HepG2 (cell line): ENCODE data around the gene MIEF1. TPM values are rescaled to one million over a fixed set of nuclear protein-coding genes. Genes with fewer than 3 reads are reported as not detected.

Experiments
- ATF7-NPFF ChIP-seq: sonication (generic); formaldehyde crosslinking; IDR thresholded peaks from 2 replicates; pipeline ENCODE4 v1.8.1; 2023; ENCODE audit warnings: mild to moderate bottlenecking, low read depth, missing genetic modification reagents, moderate library complexity
- CC2D1A ChIP-seq: sonication (generic); formaldehyde crosslinking; IDR thresholded peaks from 2 replicates; pipeline ENCODE4 v1.8.1; 2023; ENCODE audit warnings: mild to moderate bottlenecking, missing genetic modification reagents
- ELF1 ChIP-seq: sonication (generic); formaldehyde crosslinking; IDR thresholded peaks from 2 replicates; pipeline ENCODE4 v1.4.0; 2020; ENCODE audit warnings: missing genetic modification reagents
- FOSL2 ChIP-seq: sonication (generic); formaldehyde crosslinking; IDR thresholded peaks from 2 replicates; pipeline ENCODE4 v1.4.0; 2020; ENCODE audit warnings: missing genetic modification reagents
- FOXA1 ChIP-seq, 2 experiments: fragments of 450-650 bp in 1 of 2; sonication (generic) in 1 of 2; formaldehyde crosslinking in 1 of 2; IDR thresholded peaks; 2 replicates each; pipeline versions ENCODE4 v1.4.0 to v1.6.1; 2016 to 2020; ENCODE audit warnings: missing genetic modification reagents in 1 of 2
- FOXJ3 ChIP-seq: sonication (generic); formaldehyde crosslinking; IDR thresholded peaks from 2 replicates; pipeline ENCODE4 v1.4.0; 2020; ENCODE audit warnings: missing genetic modification reagents, mild to moderate bottlenecking, borderline replicate concordance
- HMGA1 ChIP-seq: sonication (generic); formaldehyde crosslinking; conservative IDR thresholded peaks from 2 replicates; pipeline ENCODE4 v1.4.0; 2020; ENCODE audit warnings: missing genetic modification reagents
- HNF4A ChIP-seq: sonication (generic); formaldehyde crosslinking; IDR thresholded peaks from 2 replicates; pipeline ENCODE4 v1.4.0; 2020; ENCODE audit warnings: missing genetic modification reagents
- KLF11 ChIP-seq: IDR thresholded peaks from 2 replicates; pipeline ENCODE4 v1.6.1; 2016; ENCODE audit warnings: missing compliant biosample characterization
- MTA3 ChIP-seq: sonication (generic); formaldehyde crosslinking; IDR thresholded peaks from 2 replicates; pipeline ENCODE4 v1.4.0; 2020; ENCODE audit warnings: missing genetic modification reagents
- MXD3 ChIP-seq: IDR thresholded peaks from 2 replicates; pipeline ENCODE4 v1.6.1; 2016; ENCODE audit warnings: mild to moderate bottlenecking, missing biosample characterization, missing genetic modification reagents
- NFE2L1 ChIP-seq: sonication (generic); formaldehyde crosslinking; IDR thresholded peaks from 2 replicates; pipeline ENCODE4 v1.4.0; 2020; ENCODE audit warnings: missing genetic modification reagents, mild to moderate bottlenecking, borderline replicate concordance
- PAWR ChIP-seq: sonication (generic); formaldehyde crosslinking; IDR thresholded peaks from 2 replicates; pipeline ENCODE4 v1.4.0; 2020; ENCODE audit warnings: missing genetic modification reagents, mild to moderate bottlenecking, borderline replicate concordance
- REPIN1 ChIP-seq: sonication (generic); formaldehyde crosslinking; IDR thresholded peaks from 2 replicates; pipeline ENCODE4 v1.8.0; 2022; ENCODE audit warnings: missing genetic modification reagents, low read depth, mild to moderate bottlenecking, borderline replicate concordance
- RFX3 ChIP-seq: IDR thresholded peaks from 2 replicates; pipeline ENCODE4 v1.6.1; 2016; ENCODE audit warnings: missing biosample characterization, missing genetic modification reagents
- ZBTB14 ChIP-seq: sonication (generic); formaldehyde crosslinking; IDR thresholded peaks from 2 replicates; pipeline ENCODE4 v1.4.0; 2020; ENCODE audit warnings: missing genetic modification reagents
- ZBTB3 ChIP-seq: sonication (generic); formaldehyde crosslinking; IDR thresholded peaks from 2 replicates; pipeline ENCODE4 v1.4.0; 2020; ENCODE audit warnings: low read depth, mild to moderate bottlenecking, moderate library complexity, missing genetic modification reagents, borderline replicate concordance
- ZNF274 ChIP-seq: sonication (generic); formaldehyde crosslinking; IDR thresholded peaks from 2 replicates; pipeline ENCODE4 v1.5.1; 2020; ENCODE audit warnings: mild to moderate bottlenecking, missing genetic modification reagents
- ZNF280D ChIP-seq: sonication (generic); formaldehyde crosslinking; IDR thresholded peaks from 2 replicates; pipeline ENCODE4 v1.5.1; 2020; ENCODE audit warnings: mild to moderate bottlenecking, missing genetic modification reagents
- ZNF281 ChIP-seq: sonication (generic); formaldehyde crosslinking; IDR thresholded peaks from 2 replicates; pipeline ENCODE4 v1.4.0; 2020; ENCODE audit warnings: missing genetic modification reagents, borderline replicate concordance
- ZNF530 ChIP-seq: sonication (generic); formaldehyde crosslinking; IDR thresholded peaks from 2 replicates; pipeline ENCODE4 v1.5.0; 2020; ENCODE audit warnings: low read depth, mild to moderate bottlenecking, missing genetic modification reagents
- polyA plus RNA-seq, 8 experiments: library from polyadenylated mRNA; depleted of rRNA in 3 of 8; stranded (reverse) in 7 of 8; unstranded in 1 of 8; fragments of >200 nt; fragmentation: Illumina TruSeq in 4 of 8; extraction: Trizol in 4 of 8; gene quantifications; 2 replicates each; pipeline versions ENCODE4 v1.2.1 to v1.2.3, GENCODE V29; 2011 to 2016; ENCODE audit warnings: low read depth in 4 of 8, missing spikeins in 1 of 8, mixed read lengths in 1 of 8; ENCODE audit not compliant: insufficient read depth in 1 of 8
- total RNA-seq, 5 experiments: library from RNA; depleted of rRNA; stranded (reverse); fragments of >200 nt; fragmentation: Illumina TruSeq; extraction: Trizol; gene quantifications; 2 replicates each; pipeline ENCODE4 v1.2.3, GENCODE V29; 2016; ENCODE audit warnings: low read depth in 1 of 5

The MIEF1 gene
- total and polyA plus RNA-seq, 2 of the 13 experiments (the other 11 are each of a cell fraction or from before 2014, with no cell fraction given), result 21.7 to 34.8 TPM

- TF ChIP-seq ZNF281 (peak; percentile 68; the same call in 1 of the 2 replicates), FOXJ3 (CRISPR knock-in tag) (no peak), KLF11 (CRISPR knock-in tag) (peak; percentile 98), ZNF274 (CRISPR knock-in tag) (0 out of 2 replicates have a peak, but pooled peaks have one; percentile 26), FOSL2 (CRISPR knock-in tag) (peak; percentile 68), ZBTB3 (CRISPR knock-in tag) (0 out of 2 replicates have a peak, but pooled peaks have one; percentile 64), HNF4A (CRISPR knock-in tag) (no peak), ELF1 (CRISPR knock-in tag) (peak; percentile 35; the same call in 1 of the 2 replicates), ZNF280D (CRISPR knock-in tag) (no peak; the same call in 1 of the 2 replicates), HMGA1 (CRISPR knock-in tag) (no peak), ZNF530 (CRISPR knock-in tag) (0 out of 2 replicates have a peak, but pooled peaks have one; percentile 58), REPIN1 (CRISPR knock-in tag) (peak; percentile 62; the same call in 1 of the 2 replicates), CC2D1A (CRISPR knock-in tag) (no peak), MXD3 (CRISPR knock-in tag) (peak; percentile 96), FOXA1 (IDR thresholded peaks at IDR 0.05) (no peak), FOXA1 (CRISPR knock-in tag; IDR thresholded peaks at IDR 0.05) (no peak), ZBTB14 (no peak), MTA3 (CRISPR knock-in tag) (peak; percentile 85; the same call in 1 of the 2 replicates), NFE2L1 (CRISPR knock-in tag) (no peak), PAWR (CRISPR knock-in tag) (no peak), ATF7-NPFF (CRISPR knock-in tag) (peak; percentile 52; the same call in 1 of the 2 replicates), RFX3 (CRISPR knock-in tag) (no peak)
Observed at GRCh38 chr22:39545386-39546365, 43.6 kb downstream of the MIEF1 start (continued).
